Large intestine (tissue), 3 donors: ENCODE data around the gene KIF3C. TPM values are rescaled to one million over a fixed set of nuclear protein-coding genes. Genes with fewer than 3 reads are reported as not detected.
A peak's percentile ranks its signal among the peaks of the same experiment; 100 is the strongest.

Experiments
- DNase-seq, 2 donors: peaks; one replicate each; pipeline versions ENCODE4 v3.0.0 to v3.0.0-alpha.2; 2013
- H3K27ac ChIP-seq: one replicate; pipeline ENCODE4 v1.5.1; 2013; ENCODE audit warnings: low read length
- H3K27me3 ChIP-seq: 2 replicates; pipeline ENCODE4 v1.6.1; 2013; ENCODE audit warnings: low read length; ENCODE audit not compliant: control insufficient read depth, insufficient read depth
- H3K36me3 ChIP-seq: 2 replicates; pipeline ENCODE4 v1.6.1; 2013; ENCODE audit warnings: low read length; ENCODE audit not compliant: control insufficient read depth, insufficient read depth
- H3K4me1 ChIP-seq: one replicate; pipeline ENCODE4 v1.6.1; 2013; ENCODE audit warnings: low read length; ENCODE audit not compliant: control insufficient read depth, insufficient read depth
- H3K4me3 ChIP-seq: one replicate; pipeline ENCODE4 v1.5.1; 2013; ENCODE audit warnings: low read length
- H3K9me3 ChIP-seq: one replicate; pipeline ENCODE4 v1.6.1; 2013; ENCODE audit warnings: mild to moderate bottlenecking, low read depth, low read length, moderate library complexity; ENCODE audit not compliant: control insufficient read depth
- WGBS: methylation state at CpG from one replicate; pipeline ENCODE4 v1.1.5; 2013; ENCODE audit warnings: low lambda C conversion rate; ENCODE audit not compliant: insufficient coverage; 5-methylcytosine and 5-hydroxymethylcytosine counted together
- polyA plus RNA-seq: library from polyadenylated mRNA; unstranded; fragments of 120-200 nt; gene quantifications from one replicate; pipeline ENCODE4 v1.2.1, GENCODE V29; 2013

Gene KIF3C
- polyA plus RNA-seq, 1 donor: 9.7 TPM

- Histone ChIP-seq H3K4me1 (peaks cover 8% of the 10 kb centered on the region), H3K27ac (peak within 1 kb of the TSS; percentile 93), H3K36me3 (peaks cover 7% of the 10 kb centered on the region), H3K4me3 (peak within 1 kb of the TSS; percentile 99), H3K9me3 (no peaks in the 10 kb centered on the region), H3K27me3 (peaks cover 10% of the 10 kb centered on the region)
- peak; percentile 99 for DNase-seq
- no CpG with 5 or more reads among the region's 56 CpGs for WGBS
Observed at GRCh38 chr2:25878361-25879132, 103.8 kb downstream of the KIF3C start, which contains the start of gene ASXL2. TSS of gene ASXL2 (minus strand) at chr2:25878487. CDS start at chr2:25878222, 265 bp downstream.

- Histone ChIP-seq H3K9me3 (no peaks in the 10 kb centered on the region), H3K27ac (peak overlapping the region; percentile 93), H3K36me3 (peaks cover 7% of the 10 kb centered on the region), H3K27me3 (peaks cover 10% of the 10 kb centered on the region), H3K4me1 (peaks cover 8% of the 10 kb centered on the region), H3K4me3 (peak overlapping the region; percentile 99)
- peak; percentile 29 to 71 for DNase-seq
- WGBS: 20% methylated on average over 2 of the region's 64 CpGs
Observed at GRCh38 chr2:25877431-25878360, 104.6 kb downstream of the KIF3C start.

Other genes starting within 250 kb of the KIF3C start
- 15.0 TPM for gene ASXL2, start 104.0 kb downstream of the KIF3C start, polyA plus RNA-seq
- gene RAB10, start 51.6 kb upstream of the KIF3C start, polyA plus RNA-seq: 79.7 TPM
- gene GAREM2, start 190.6 kb upstream of the KIF3C start, polyA plus RNA-seq: 2.4 TPM